GM12878 (cell line): Measurements from ENCODE around the gene CD63. TPM values are rescaled to one million over a fixed set of nuclear protein-coding genes. Genes with fewer than 3 reads are reported as not detected.

Experiments used
- ATAC-seq: fragments of 200-7000 bp; cut with Tn5 transposase; 3 replicates; pipeline ENCODE4 v1.9.1; 2020; ENCODE audit warnings: mild to moderate bottlenecking, moderate library complexity
- BruUV-seq: library from RNA; stranded (reverse); fragments of 400-500 nt; replicated peaks from 2 replicates; lab custom pipeline; 2021; lab: Mats Ljungman, UMichigan
- CTCF ChIA-PET: fragments of 300-600 bp; sonication (Branson Sonifier 250); formaldehyde crosslinking; extraction: SDS; loops from one replicate; lab custom pipeline; 2021; ENCODE audit warnings: inconsistent platforms; lab: Yijun Ruan, JAX
- POLR2A ChIA-PET: fragments of 350-600 bp; formaldehyde crosslinking; extraction: SDS; loops from one replicate; lab custom pipeline; 2021; ENCODE audit warnings: inconsistent platforms; lab: Charles Lee
- RAD21 ChIA-PET: fragments of 300-600 bp; sonication (Branson Sonifier 250); formaldehyde crosslinking; loops from one replicate; lab custom pipeline; 2023; ENCODE audit warnings: antibody characterized with exemption; ENCODE audit not compliant: unreplicated experiment; lab: Charles Lee
- SMC1A ChIA-PET: fragments of 300-600 bp; sonication (Branson Sonifier 250); formaldehyde crosslinking; loops from one replicate; lab custom pipeline; 2023; ENCODE audit not compliant: unreplicated experiment, uncharacterized antibody; lab: Charles Lee
- DNase-seq: peaks from one replicate; pipeline ENCODE4 v3.0.0-alpha.2; 2011; ENCODE audit warnings: low read depth, low spot score
- FAIRE-seq: peaks from 3 replicates; lab custom pipeline; 2011; peaks lifted over from hg19 to GRCh38; lab: Jason Lieb, UNC
- H2AFZ ChIP-seq: 2 replicates; pipeline ENCODE4 v1.6.0; 2011; ENCODE audit warnings: low read depth, low read length, control low read depth; ENCODE audit not compliant: control insufficient read depth
- H3K27ac ChIP-seq: 2 replicates; pipeline ENCODE4 v1.5.1; 2011; ENCODE audit warnings: control low read depth; ENCODE audit not compliant: control insufficient read depth, insufficient read depth
- H3K27me3 ChIP-seq, 2 experiments: replicated peaks in 1 of 2; 2 replicates each; pipeline versions ENCODE4 v1.6.0 to v1.6.1; 2011; ENCODE audit warnings: low read length in 1 of 2; ENCODE audit not compliant: control insufficient read depth in 2 of 2, insufficient read depth in 2 of 2
- H3K36me3 ChIP-seq, 2 experiments: 2 replicates each; pipeline ENCODE4 v1.5.1; 2011; ENCODE audit warnings: low read length in 1 of 2; ENCODE audit not compliant: control insufficient read depth in 2 of 2, insufficient read depth in 2 of 2
- H3K4me1 ChIP-seq: 2 replicates; pipeline ENCODE4 v1.6.1; 2011; ENCODE audit warnings: mild to moderate bottlenecking, low read length, moderate library complexity, mixed read lengths; ENCODE audit not compliant: control insufficient read depth, insufficient read depth
- H3K4me2 ChIP-seq: 2 replicates; pipeline ENCODE4 v1.6.0; 2011; ENCODE audit warnings: control low read depth; ENCODE audit not compliant: control insufficient read depth, insufficient read depth
- H3K4me3 ChIP-seq: fragments of 200-600 bp; sonication (generic); 2 replicates; pipeline ENCODE4 v1.5.1; 2016
- H3K79me2 ChIP-seq: 2 replicates; pipeline ENCODE4 v1.6.0; 2011; ENCODE audit warnings: low read length; ENCODE audit not compliant: control insufficient read depth, insufficient read depth
- H3K9ac ChIP-seq: 2 replicates; pipeline ENCODE4 v1.8.0; 2011; ENCODE audit warnings: low read length, control low read depth, mixed read lengths; ENCODE audit not compliant: control insufficient read depth, insufficient read depth
- H3K9me3 ChIP-seq: replicated peaks from 3 replicates; pipeline ENCODE4 v1.5.1; 2011; ENCODE audit warnings: mild to moderate bottlenecking, low read length; ENCODE audit not compliant: control insufficient read depth, insufficient read depth
- H4K20me1 ChIP-seq: 2 replicates; pipeline ENCODE4 v1.6.0; 2011; ENCODE audit not compliant: control insufficient read depth, insufficient read depth
- ATF2 ChIP-seq: IDR thresholded peaks from 2 replicates; pipeline ENCODE4 v1.6.1; 2012; ENCODE audit warnings: low read length, inconsistent platforms
- BMI1 ChIP-seq: fragments of 450-650 bp; IDR thresholded peaks from 2 replicates; pipeline ENCODE4 v1.6.1; 2016; ENCODE audit warnings: mild to moderate bottlenecking, moderate library complexity, borderline replicate concordance
- CHD2 ChIP-seq: IDR thresholded peaks from 2 replicates; pipeline ENCODE4 v1.6.1; 2011; ENCODE audit warnings: low read depth, low read length, improper control_type of control experiment, borderline replicate concordance
- FOS ChIP-seq: IDR thresholded peaks from 3 replicates; pipeline ENCODE4 v1.6.1; 2011; ENCODE audit warnings: borderline replicate concordance; ENCODE audit not compliant: insufficient read length; ENCODE audit errors: extremely low read depth
- GATAD2B ChIP-seq: fragments of 450-650 bp; conservative IDR thresholded peaks from 2 replicates; pipeline ENCODE4 v1.6.1; 2017; ENCODE audit warnings: low read depth, mild to moderate bottlenecking, moderate library complexity
- IRF5 ChIP-seq: fragments of 450-650 bp; IDR thresholded peaks from 2 replicates; pipeline ENCODE4 v1.6.1; 2017; ENCODE audit warnings: borderline replicate concordance
- JUNB ChIP-seq: IDR thresholded peaks from 2 replicates; pipeline ENCODE4 v1.6.1; 2016; ENCODE audit warnings: antibody characterized with exemption, mild to moderate bottlenecking
- MTA2 ChIP-seq: fragments of 450-650 bp; IDR thresholded peaks from 2 replicates; pipeline ENCODE4 v1.6.1; 2016; ENCODE audit warnings: low read depth, mild to moderate bottlenecking, moderate library complexity
- MTA3 ChIP-seq: IDR thresholded peaks from 2 replicates; pipeline ENCODE4 v1.6.1; 2012; ENCODE audit warnings: low read length, inconsistent platforms, borderline replicate concordance
- MYC ChIP-seq: IDR thresholded peaks from 2 replicates; pipeline ENCODE4 v1.6.1; 2011; ENCODE audit warnings: mild to moderate bottlenecking, low read length, moderate library complexity, inconsistent platforms; ENCODE audit not compliant: insufficient read depth, insufficient replicate concordance, insufficient read length, severe bottlenecking
- NFYB ChIP-seq: IDR thresholded peaks from 2 replicates; pipeline ENCODE4 v1.6.1; 2011; ENCODE audit warnings: low read depth, mild to moderate bottlenecking, low read length, improper control_type of control experiment, moderate library complexity; ENCODE audit not compliant: insufficient read depth
- STAT1 ChIP-seq: fragments of 450-650 bp; conservative IDR thresholded peaks from 2 replicates; pipeline ENCODE4 v1.6.1; 2014; ENCODE audit warnings: antibody characterized with exemption, mild to moderate bottlenecking
- ZBED1 ChIP-seq: IDR thresholded peaks from 2 replicates; pipeline ENCODE4 v1.6.1; 2016; ENCODE audit warnings: borderline replicate concordance
- ZBTB33 ChIP-seq: fragments of 450-650 bp; IDR thresholded peaks from 2 replicates; pipeline ENCODE4 v1.6.1; 2017; ENCODE audit warnings: mild to moderate bottlenecking
- ZNF217 ChIP-seq: fragments of 450-650 bp; IDR thresholded peaks from 2 replicates; pipeline ENCODE4 v1.6.1; 2017; ENCODE audit warnings: antibody characterized with exemption, mild to moderate bottlenecking
- ZNF24 ChIP-seq: fragments of 450-650 bp; IDR thresholded peaks from 2 replicates; pipeline ENCODE4 v1.6.1; 2017; ENCODE audit warnings: antibody characterized with exemption, mild to moderate bottlenecking
- ZNF592 ChIP-seq: fragments of 450-650 bp; IDR thresholded peaks from 2 replicates; pipeline ENCODE4 v1.6.1; 2017; ENCODE audit warnings: mild to moderate bottlenecking, moderate library complexity
- WGBS: methylation state at CpG from one replicate; pipeline ENCODE4 v1.1.6; 2016; ENCODE audit warnings: low lambda C conversion rate; ENCODE audit not compliant: insufficient replicate concordance, insufficient coverage; ENCODE audit errors: missing lambda C conversion rate; 5-methylcytosine and 5-hydroxymethylcytosine counted together
- in situ Hi-C: fragments of 300-500 bp; cut with MboI; formaldehyde crosslinking; loops from 9 replicates; pipeline ENCODE4 v1.14.3; 2018; ENCODE audit warnings: mixed read lengths
- intact Hi-C: fragments of 100-400 bp; cut with micrococcal nuclease; formaldehyde crosslinking; loops from one replicate; pipeline ENCODE4 v1.14.2; 2022; ENCODE audit not compliant: unreplicated experiment
- polyA plus RNA-seq, 11 experiments: library from polyadenylated mRNA; depleted of rRNA in 4 of 11; unstranded in 6 of 11; stranded (reverse) in 5 of 11; fragments of >200 nt; fragmentation: Nextera tagmentation in 4 of 11; fragmentation: Illumina TruSeq in 1 of 11; extraction: Ambion mirVana in 4 of 11; extraction: Trizol in 1 of 11; gene quantifications; 1 replicate in 1 of 11; 2 replicates in 10 of 11; pipeline versions ENCODE4 v1.2.1 to v1.2.3, GENCODE V29; 2011 to 2016; ENCODE audit warnings: inconsistent platforms in 2 of 11, missing spikeins in 2 of 11, low read depth in 1 of 11
- total RNA-seq, 4 experiments: library from RNA; depleted of rRNA in 3 of 4; stranded (reverse); fragments of >200 nt in 3 of 4; fragmentation: Illumina TruSeq in 1 of 4; extraction: Trizol in 1 of 4; gene quantifications; 2 replicates each; pipeline versions ENCODE4 v1.2.1 to v1.2.3, GENCODE V29; 2013 to 2021

Gene CD63
- total and polyA plus RNA-seq, 10 of the 15 experiments (the other 5 are each of a cell fraction or from before 2014, with no cell fraction given) = 147 to 220 (median 183) TPM

GRCh38 chr12:55777856-55778255 lies 49.0 kb upstream of the CD63 start:
- ChIA-PET CTCF (no interaction called here), POLR2A (no interaction called here), RAD21 (no interaction called here), SMC1A (no interaction called here)
- DNase-seq (no peak), ATAC-seq (no peak), FAIRE-seq (no peak)
- no peak overlapping the region for H3K4me2 ChIP-seq
- H3K4me1 ChIP-seq = peaks cover 5% of the 10 kb centered on the region; the same call in 1 of the 2 replicates
- 100% methylated on average over 3 of the region's 3 CpGs for WGBS
- peaks cover 3 to 32% of the 10 kb centered on the region in 2 experiments for H3K36me3 ChIP-seq
- H4K20me1 ChIP-seq = no peaks in the 10 kb centered on the region
- no peak overlapping the region for H2AFZ ChIP-seq
- H3K4me3 ChIP-seq = no peak overlapping the region
- H3K9ac ChIP-seq = no peak overlapping the region
- H3K27ac ChIP-seq = no peak overlapping the region
- H3K9me3 ChIP-seq = no peaks in the 10 kb centered on the region
- in situ Hi-C loops (no loop called here), intact Hi-C loops (no loop called here)
- BruUV-seq = no TSS peak
- H3K27me3 ChIP-seq = no peaks in the 10 kb centered on the region
- no peaks in the 10 kb centered on the region; the same call in 1 of the 2 replicates for H3K79me2 ChIP-seq
- TF ChIP-seq ZNF592 (no peak), MTA2 (no peak), MYC (no peak), ATF2 (no peak), ZBTB33 (no peak), ZNF217 (no peak), NFYB (no peak), BMI1 (no peak), STAT1 (no peak), CHD2 (no peak), ZBED1 (no peak), FOS (no peak), MTA3 (no peak), JUNB (no peak), ZNF24 (no peak), IRF5 (no peak), GATAD2B (no peak)
